Thymus (tissue), 11 donors: Measurements from ENCODE around the gene OSTF1. TPM values are rescaled to one million over a fixed set of nuclear protein-coding genes. Genes with fewer than 3 reads are reported as not detected.

ENCODE experiments used
- DNase-seq, 9 donors: peaks; one replicate each; pipeline ENCODE4 v3.0.0-alpha.2; 2013; ENCODE audit warnings: low spot score in 9 of 9, low read depth in 6 of 9, missing footprints in 1 of 9
- H3K27ac ChIP-seq, 2 donors: one replicate each; pipeline ENCODE4 v1.5.1; 2013; ENCODE audit warnings: control low read depth in 1 of 2, low read depth in 1 of 2, low read length in 1 of 2, mild to moderate bottlenecking in 1 of 2, moderate library complexity in 1 of 2
- H3K27me3 ChIP-seq, 2 donors: one replicate each; pipeline ENCODE4 v1.5.1; 2013; ENCODE audit warnings: low read length in 1 of 2; ENCODE audit not compliant: control insufficient read depth in 2 of 2, insufficient read depth in 1 of 2
- H3K36me3 ChIP-seq, 2 donors: one replicate each; pipeline ENCODE4 v1.5.1; 2013; ENCODE audit warnings: low read length in 1 of 2, mild to moderate bottlenecking in 1 of 2, moderate library complexity in 1 of 2; ENCODE audit not compliant: control insufficient read depth in 2 of 2, insufficient read depth in 2 of 2
- H3K4me1 ChIP-seq, 2 donors: one replicate each; pipeline ENCODE4 v1.5.1; 2013; ENCODE audit warnings: low read length in 2 of 2; ENCODE audit not compliant: control insufficient read depth in 2 of 2, insufficient read depth in 2 of 2
- H3K4me3 ChIP-seq, 2 donors: one replicate each; pipeline ENCODE4 v1.5.1; 2013; ENCODE audit warnings: low read length in 2 of 2, control low read depth in 1 of 2, mild to moderate bottlenecking in 1 of 2
- H3K9me3 ChIP-seq, 2 donors: one replicate each; pipeline ENCODE4 v1.5.1; 2013; ENCODE audit warnings: low read length in 1 of 2, mild to moderate bottlenecking in 1 of 2; ENCODE audit not compliant: control insufficient read depth in 2 of 2, insufficient read depth in 1 of 2
- WGBS: extraction: QIAGEN DNeasy Blood & Tissue Kit; methylation state at CpG from one replicate; pipeline ENCODE4 v1.1.7; 2013; 5-methylcytosine and 5-hydroxymethylcytosine counted together
- polyA plus RNA-seq: library from polyadenylated mRNA; stranded (reverse); fragments of 200-250 nt; gene quantifications from one replicate; pipeline ENCODE4 v1.2.3, GENCODE V29; 2013
- total RNA-seq: library from RNA; stranded (reverse); fragments of 120-200 nt; gene quantifications from one replicate; pipeline ENCODE4 v1.2.4, GENCODE V29; 2013
- donor health status: healthy.

The OSTF1 gene
- total and polyA plus RNA-seq, 2 donors: 54.8 to 80.5 TPM

GRCh38 chr9:75108571-75108970 lies 20.3 kb downstream of the OSTF1 start:
- DNase-seq: no peak
- H3K4me3 ChIP-seq: no peak overlapping the region
- no peaks in the 10 kb centered on the region for H3K27me3 ChIP-seq
- no peaks in the 10 kb centered on the region for H3K9me3 ChIP-seq
- no peaks in the 10 kb centered on the region for H3K4me1 ChIP-seq
- WGBS: 94% methylated on average over 4 of the region's 4 CpGs
- H3K36me3 ChIP-seq: no peaks in the 10 kb centered on the region
- no peak overlapping the region for H3K27ac ChIP-seq

DNA sequence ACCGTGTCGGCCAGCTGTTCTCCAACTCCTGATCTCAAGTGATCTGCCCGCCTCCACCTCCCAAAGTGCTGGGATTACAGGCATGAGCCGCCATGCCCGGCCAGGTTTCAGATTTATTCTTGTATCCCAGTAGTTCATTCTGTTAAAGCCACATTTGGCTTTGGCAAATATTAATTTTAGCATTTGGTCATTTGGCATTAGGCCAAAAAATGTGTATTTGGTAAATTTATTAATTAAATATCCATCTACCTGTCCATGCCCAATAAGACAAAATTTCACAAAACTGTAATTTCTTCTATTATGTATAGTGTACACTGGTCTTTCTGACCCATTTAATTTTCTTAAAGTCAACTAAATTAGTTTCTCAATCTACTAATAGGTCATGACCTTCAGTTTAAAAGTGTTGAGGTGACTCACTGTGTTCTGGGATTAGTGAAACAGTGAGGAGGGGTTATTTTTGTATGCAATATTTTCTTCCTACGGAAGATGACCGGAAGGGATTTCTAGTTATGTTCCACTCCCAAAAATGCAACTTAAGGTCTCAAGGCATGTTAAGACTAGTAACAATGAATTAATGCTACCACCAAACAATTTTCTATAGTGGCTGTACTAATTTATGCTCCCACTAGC lies 21.0 kb downstream of the OSTF1 start:
- Histone ChIP-seq H3K27ac (no peak overlapping the region), H3K4me1 (no peaks in the 10 kb centered on the region), H3K4me3 (no peak overlapping the region), H3K36me3 (no peaks in the 10 kb centered on the region), H3K27me3 (no peaks in the 10 kb centered on the region), H3K9me3 (no peaks in the 10 kb centered on the region)
- DNase-seq: no peak
- 98% methylated on average over 7 of the region's 7 CpGs for WGBS

DNA sequence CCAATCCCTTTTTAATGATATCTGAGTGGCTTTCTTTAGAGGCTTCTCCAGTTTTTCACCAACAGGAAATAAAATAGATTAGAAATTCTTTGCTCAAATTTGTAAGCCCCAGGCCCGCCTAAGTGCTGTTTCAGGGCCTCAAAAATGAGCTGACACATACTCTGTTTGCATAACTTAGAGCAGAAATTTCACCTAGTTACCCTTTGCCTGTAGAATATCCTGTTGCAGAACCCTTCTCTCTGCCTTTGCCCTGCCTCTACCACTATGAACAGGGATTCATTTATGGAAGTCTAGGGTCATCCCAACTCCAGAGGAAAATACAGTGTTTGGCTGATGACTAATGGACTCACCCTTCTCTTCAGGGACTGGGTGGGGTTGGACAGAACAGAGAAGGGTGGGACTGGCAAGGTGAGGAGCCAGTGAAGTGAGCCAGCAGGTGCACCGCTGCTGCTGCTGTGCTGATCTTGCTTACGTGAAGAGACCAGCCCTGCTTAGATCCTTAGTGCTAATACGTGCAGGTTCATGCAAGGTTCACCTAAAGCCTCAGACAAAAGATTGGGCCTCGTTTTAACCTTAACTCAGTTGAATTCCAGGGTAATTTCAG lies 22.8 kb downstream of the OSTF1 start:
- H3K27me3 ChIP-seq: no peaks in the 10 kb centered on the region
- no peak for DNase-seq
- no peaks in the 10 kb centered on the region for H3K4me1 ChIP-seq
- 92% methylated on average over 5 of the region's 5 CpGs for WGBS
- no peak overlapping the region for H3K27ac ChIP-seq
- H3K4me3 ChIP-seq: no peak overlapping the region
- H3K9me3 ChIP-seq: no peaks in the 10 kb centered on the region
- no peaks in the 10 kb centered on the region for H3K36me3 ChIP-seq

DNA sequence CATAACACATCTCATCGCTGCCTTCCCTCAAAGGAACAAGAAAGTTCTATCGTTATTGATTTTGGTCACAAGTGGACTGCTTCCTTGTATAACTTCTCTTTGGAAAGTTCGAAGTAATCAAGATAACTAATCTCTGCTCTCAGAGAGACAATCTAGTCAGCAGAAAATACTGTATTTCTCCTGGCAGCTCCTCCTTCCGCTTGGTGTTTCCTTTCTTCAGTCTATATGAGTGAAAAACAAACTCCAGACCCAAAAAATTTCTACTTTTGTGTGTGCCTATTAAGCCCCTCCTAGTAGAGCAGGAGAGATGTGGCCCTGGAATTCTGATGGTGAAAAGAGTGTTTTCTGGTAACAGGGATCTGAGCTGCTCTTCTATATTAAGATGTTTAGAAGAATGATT lies 24.5 kb downstream of the OSTF1 start:
- WGBS: 91% methylated on average over 4 of the region's 4 CpGs
- H3K4me3 ChIP-seq: no peak overlapping the region
- no peak for DNase-seq
- no peak overlapping the region for H3K27ac ChIP-seq
- H3K4me1 ChIP-seq: no peaks in the 10 kb centered on the region
- H3K27me3 ChIP-seq: no peaks in the 10 kb centered on the region
- H3K36me3 ChIP-seq: no peaks in the 10 kb centered on the region
- no peaks in the 10 kb centered on the region for H3K9me3 ChIP-seq

DNA sequence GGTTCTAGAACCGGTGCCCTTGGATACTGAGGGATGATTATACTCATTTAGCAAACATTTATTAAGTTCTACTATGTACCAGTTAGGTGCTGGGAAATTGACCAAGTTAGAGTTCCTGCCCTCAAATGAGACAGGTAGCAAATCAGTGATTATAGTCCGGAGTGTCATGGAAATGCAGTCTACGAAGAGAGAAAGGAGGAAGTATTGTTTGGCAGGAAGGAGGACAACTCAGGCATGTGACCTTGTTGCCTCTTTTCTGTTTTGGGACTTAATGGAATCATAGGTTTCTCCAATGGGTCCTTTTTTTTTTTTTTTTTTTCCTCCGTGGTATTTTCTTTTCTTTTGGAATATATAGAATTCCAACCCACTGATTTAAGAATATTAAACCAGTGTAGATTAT lies 28.0 kb downstream of the OSTF1 start:
- peaks cover 10 to 17% of the 10 kb centered on the region in 2 donors for H3K36me3 ChIP-seq
- no peak for DNase-seq
- H3K4me1 ChIP-seq: no peaks in the 10 kb centered on the region
- H3K9me3 ChIP-seq: no peaks in the 10 kb centered on the region
- H3K27me3 ChIP-seq: no peaks in the 10 kb centered on the region
- H3K4me3 ChIP-seq: no peak overlapping the region
- H3K27ac ChIP-seq: no peak overlapping the region
- WGBS: 90% methylated on average over 4 of the region's 4 CpGs

- peaks cover 10 to 28% of the 10 kb centered on the region in 2 donors for H3K36me3 ChIP-seq
- DNase-seq: no peak
- 96% methylated on average over 1 of the region's 1 CpG for WGBS
- no peaks in the 10 kb centered on the region for H3K9me3 ChIP-seq
- no peaks in the 10 kb centered on the region for H3K4me1 ChIP-seq
- no peaks in the 10 kb centered on the region for H3K27me3 ChIP-seq
- no peak overlapping the region for H3K27ac ChIP-seq
- no peak overlapping the region for H3K4me3 ChIP-seq
Measured at GRCh38 chr9:75117564-75117963, 29.2 kb downstream of the OSTF1 start.

- Histone ChIP-seq H3K27ac (no peak overlapping the region), H3K36me3 (peaks cover 10 to 29% of the 10 kb centered on the region in 2 donors)
Measured at GRCh38 chr9:75120686-75121085, 32.4 kb downstream of the OSTF1 start.

GRCh38 chr9:75121914-75122558 lies 33.7 kb downstream of the OSTF1 start:
- Histone ChIP-seq H3K27me3 (no peaks in the 10 kb centered on the region), H3K36me3 (peaks cover 10 to 29% of the 10 kb centered on the region in 2 donors), H3K9me3 (no peaks in the 10 kb centered on the region), H3K27ac (no peak overlapping the region), H3K4me3 (no peak overlapping the region), H3K4me1 (no peaks in the 10 kb centered on the region)
- WGBS: 97% methylated on average over 5 of the region's 5 CpGs
- no peak for DNase-seq

More at GRCh38 chr9:75120686-75121085, 32.4 kb downstream of the OSTF1 start:
- DNase-seq: no peak
- WGBS: 94% methylated on average over 4 of the region's 4 CpGs
- no peaks in the 10 kb centered on the region for H3K27me3 ChIP-seq
- no peaks in the 10 kb centered on the region for H3K9me3 ChIP-seq
- H3K4me1 ChIP-seq: no peaks in the 10 kb centered on the region
- H3K4me3 ChIP-seq: no peak overlapping the region

DNA sequence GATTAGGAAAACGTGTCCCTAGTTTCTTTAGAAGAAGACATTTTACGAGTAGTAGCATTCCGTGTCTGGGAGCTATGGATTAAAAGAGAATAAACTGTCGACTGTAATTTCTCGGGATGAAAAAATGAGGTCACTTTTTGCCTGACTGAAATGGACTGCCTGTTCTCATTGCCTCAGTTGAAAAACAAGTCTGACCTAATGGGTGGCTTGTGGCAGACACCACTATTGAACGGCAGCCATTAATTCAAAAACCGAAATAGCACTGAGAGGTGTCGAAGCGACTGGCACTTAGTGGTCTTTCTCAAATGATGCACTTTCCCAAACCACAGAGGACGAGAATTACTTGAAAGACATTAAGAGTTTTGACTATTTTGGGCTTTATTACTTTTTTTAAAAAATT lies 35.4 kb downstream of the OSTF1 start:
- H3K9me3 ChIP-seq: no peaks in the 10 kb centered on the region
- H3K27ac ChIP-seq: no peak overlapping the region
- WGBS: 98% methylated on average over 10 of the region's 10 CpGs
- peaks cover 8 to 20% of the 10 kb centered on the region in 2 donors for H3K36me3 ChIP-seq
- no peak overlapping the region for H3K4me3 ChIP-seq
- DNase-seq: no peak
- H3K27me3 ChIP-seq: no peaks in the 10 kb centered on the region
- H3K4me1 ChIP-seq: no peaks in the 10 kb centered on the region
